GM12878 (cell line): Measurements from ENCODE around the gene TSC2. TPM values are rescaled to one million over a fixed set of nuclear protein-coding genes. Genes with fewer than 3 reads are reported as not detected.
A peak's percentile ranks its signal among the peaks of the same experiment; 100 is the strongest.

Source experiments
- BACH1 ChIP-seq: fragments of 450-650 bp; IDR thresholded peaks from 2 replicates; pipeline ENCODE4 v1.6.1; 2017; ENCODE audit warnings: mild to moderate bottlenecking, borderline replicate concordance
- CBFB ChIP-seq: IDR thresholded peaks from 2 replicates; pipeline ENCODE4 v1.6.1; 2016; ENCODE audit warnings: antibody characterized with exemption, low read depth
- CEBPB ChIP-seq, 2 experiments: fragments of 150-350 bp in 1 of 2; IDR thresholded peaks; 2 replicates each; pipeline ENCODE4 v1.6.1; 2012 to 2014; ENCODE audit warnings: low read depth in 2 of 2, low read length in 2 of 2, borderline replicate concordance in 1 of 2, inconsistent platforms in 1 of 2
- CREM ChIP-seq: IDR thresholded peaks from 2 replicates; pipeline ENCODE4 v1.6.1; 2014; ENCODE audit warnings: antibody characterized with exemption, low read depth
- EGR1 ChIP-seq, 2 experiments: IDR thresholded peaks; 1 replicate in 1 of 2; 2 replicates in 1 of 2; pipeline ENCODE4 v1.6.1; 2011 to 2012; ENCODE audit warnings: low read depth in 2 of 2, low read length in 2 of 2, borderline replicate concordance in 1 of 2, mild to moderate bottlenecking in 1 of 2, moderate library complexity in 1 of 2
- FOS ChIP-seq: IDR thresholded peaks from 3 replicates; pipeline ENCODE4 v1.6.1; 2011; ENCODE audit warnings: borderline replicate concordance; ENCODE audit not compliant: insufficient read length; ENCODE audit errors: extremely low read depth
- HDAC2 ChIP-seq: fragments of 200-600 bp; sonication (generic); IDR thresholded peaks from 2 replicates; pipeline ENCODE4 v1.6.1; 2017
- IKZF2 ChIP-seq, 2 experiments: fragments of 450-650 bp; IDR thresholded peaks; 2 replicates each; pipeline ENCODE4 v1.6.1; 2017; ENCODE audit warnings: mild to moderate bottlenecking in 2 of 2, moderate library complexity in 2 of 2
- NBN ChIP-seq: fragments of 450-650 bp; IDR thresholded peaks from 2 replicates; pipeline ENCODE4 v1.6.1; 2016
- NR2F1 ChIP-seq: fragments of 450-650 bp; conservative IDR thresholded peaks from 2 replicates; pipeline ENCODE4 v1.6.1; 2017; ENCODE audit warnings: mild to moderate bottlenecking
- PBX3 ChIP-seq: IDR thresholded peaks from 2 replicates; pipeline ENCODE4 v1.6.1; 2011; ENCODE audit warnings: mild to moderate bottlenecking, low read depth, low read length, moderate library complexity; ENCODE audit not compliant: insufficient replicate concordance
- POLR2A ChIP-seq: IDR thresholded peaks from 2 replicates; pipeline ENCODE4 v1.6.1; 2011; ENCODE audit warnings: low read depth, mild to moderate bottlenecking, low read length
- REST ChIP-seq: IDR thresholded peaks from 2 replicates; pipeline ENCODE4 v1.6.1; 2012; ENCODE audit warnings: mild to moderate bottlenecking, low read depth, low read length
- SUZ12 ChIP-seq: fragments of 200-600 bp; sonication (generic); IDR thresholded peaks from one replicate; pipeline ENCODE4 v1.6.1; 2018; ENCODE audit warnings: antibody characterized with exemption, mild to moderate bottlenecking; ENCODE audit not compliant: unreplicated experiment
- TAF1 ChIP-seq: IDR thresholded peaks from 2 replicates; pipeline ENCODE4 v1.6.1; 2011; ENCODE audit warnings: mild to moderate bottlenecking, low read depth, low read length, borderline replicate concordance
- YBX1 ChIP-seq: fragments of 450-650 bp; IDR thresholded peaks from 2 replicates; pipeline ENCODE4 v1.6.1; 2016; ENCODE audit warnings: antibody characterized with exemption
- ZNF592 ChIP-seq: fragments of 450-650 bp; IDR thresholded peaks from 2 replicates; pipeline ENCODE4 v1.6.1; 2017; ENCODE audit warnings: mild to moderate bottlenecking, moderate library complexity
- polyA plus RNA-seq, 11 experiments: library from polyadenylated mRNA; depleted of rRNA in 4 of 11; unstranded in 6 of 11; stranded (reverse) in 5 of 11; fragments of >200 nt; fragmentation: Nextera tagmentation in 4 of 11; fragmentation: Illumina TruSeq in 1 of 11; extraction: Ambion mirVana in 4 of 11; extraction: Trizol in 1 of 11; gene quantifications; 1 replicate in 1 of 11; 2 replicates in 10 of 11; pipeline versions ENCODE4 v1.2.1 to v1.2.3, GENCODE V29; 2011 to 2016; ENCODE audit warnings: inconsistent platforms in 2 of 11, missing spikeins in 2 of 11, low read depth in 1 of 11
- total RNA-seq, 4 experiments: library from RNA; depleted of rRNA in 3 of 4; stranded (reverse); fragments of >200 nt in 3 of 4; fragmentation: Illumina TruSeq in 1 of 4; extraction: Trizol in 1 of 4; gene quantifications; 2 replicates each; pipeline versions ENCODE4 v1.2.1 to v1.2.3, GENCODE V29; 2013 to 2021
- TF ChIP-seq, protein P1 (sequence below): IDR thresholded peaks from 2 replicates; pipeline ENCODE4 v1.6.1; 2012; ENCODE audit warnings: low read depth, low read length, improper control_type of control experiment

Gene TSC2
- total and polyA plus RNA-seq, 10 of the 15 experiments (the other 5 are each of a cell fraction or from before 2014, with no cell fraction given), result 1.6 to 77.0 (median 21.6) TPM

- TF ChIP-seq REST, result no peak
- no peak for TF ChIP-seq SUZ12
- 0 out of 2 replicates have a peak, but pooled peaks have one; percentile 33 for TF ChIP-seq NBN
- TF ChIP-seq YBX1, result no peak
- TF ChIP-seq PBX3, result no peak
- TF ChIP-seq CREM, result no peak
- no peak for TF ChIP-seq ZNF592
- TF ChIP-seq CBFB, result no peak
- no peak for TF ChIP-seq TAF1
- TF ChIP-seq, protein P1, sequence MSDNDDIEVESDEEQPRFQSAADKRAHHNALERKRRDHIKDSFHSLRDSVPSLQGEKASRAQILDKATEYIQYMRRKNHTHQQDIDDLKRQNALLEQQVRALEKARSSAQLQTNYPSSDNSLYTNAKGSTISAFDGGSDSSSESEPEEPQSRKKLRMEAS, result no peak
- TF ChIP-seq FOS, result no peak
- 0 out of 3 replicates have a peak, but pooled peaks of 1 of the 2 experiments have one; percentile 46 for TF ChIP-seq EGR1 (IDR thresholded peaks at IDR 0.05; ENCODE audit: borderline replicate concordance in 1 of 2, low read depth in 2 of 2, low read length in 2 of 2)
- no peak for TF ChIP-seq HDAC2
- peak; percentile 29; the same call in 1 of the 2 replicates for TF ChIP-seq POLR2A
- TF ChIP-seq IKZF2 (IDR thresholded peaks at IDR 0.05), result no peak
- TF ChIP-seq NR2F1, result no peak
- TF ChIP-seq BACH1, result no peak; the same call in 1 of the 2 replicates
- no peak for TF ChIP-seq CEBPB (IDR thresholded peaks at IDR 0.05; ENCODE audit: borderline replicate concordance in 1 of 2, low read depth in 2 of 2, low read length in 2 of 2)
Observed at GRCh38 chr16:2023092-2024031, 24.4 kb upstream of the TSC2 start (continued).
